ENCODE measurements around the gene ARHGDIG.

The ARHGDIG gene

GRCh38 chr16:239948-240277 is 40.5 kb upstream of the ARHGDIG start:
- H3K9me3 ChIP-seq (ENCODE audit: insufficient read depth, low read length, severe bottlenecking), result no peaks in the 10 kb centered on the region
- no peaks in the 10 kb centered on the region for H3K27me3 ChIP-seq (ENCODE audit: insufficient read depth, low read length, poor library complexity)
- ATAC-seq (ENCODE audit: insufficient read depth, low read depth) (no peak), DNase-seq (no peak)
- no peak overlapping the region for H2AFZ ChIP-seq (ENCODE audit: low read depth, low read length)
- no peak overlapping the region for H3K27ac ChIP-seq (ENCODE audit: low read length)
- peaks cover 9% of the 10 kb centered on the region for H3K4me1 ChIP-seq (ENCODE audit: insufficient read depth, low read length)
- TF ChIP-seq CTCF (IDR thresholded peaks at IDR 0.05; ENCODE audit: borderline replicate concordance, extremely low read depth, low read length, poor library complexity, severe bottlenecking), result no peak
- TF ChIP-seq EZH2 (IDR thresholded peaks at IDR 0.05; ENCODE audit: borderline replicate concordance, low read depth, low read length, severe bottlenecking), result no peak
- peaks cover 39% of the 10 kb centered on the region for H3K79me2 ChIP-seq (ENCODE audit: insufficient read depth, low read length)
- H3K4me2 ChIP-seq (ENCODE audit: insufficient read depth, low read length), result no peak overlapping the region
- H3K9ac ChIP-seq (ENCODE audit: low read depth, low read length), result no peak overlapping the region
- H4K20me1 ChIP-seq (ENCODE audit: insufficient read depth, low read length), result peaks cover 7% of the 10 kb centered on the region; the same call in 1 of the 2 replicates
- no peaks in the 10 kb centered on the region for H3K36me3 ChIP-seq (ENCODE audit: insufficient read depth, low read length)
- no peak overlapping the region for H3K4me3 ChIP-seq (ENCODE audit: low read depth in 1 of 2, low read length in 2 of 2)

- Histone ChIP-seq H3K9me3 (ENCODE audit: insufficient read depth, low read length, severe bottlenecking) (no peaks in the 10 kb centered on the region), H3K27me3 (ENCODE audit: insufficient read depth, low read length, poor library complexity) (no peaks in the 10 kb centered on the region), H3K9ac (ENCODE audit: low read depth, low read length) (no peak overlapping the region), H3K4me3 (ENCODE audit: low read depth in 1 of 2, low read length in 2 of 2) (no peak overlapping the region), H3K27ac (ENCODE audit: low read length) (no peak overlapping the region), H2AFZ (ENCODE audit: low read depth, low read length) (no peak overlapping the region), H3K36me3 (ENCODE audit: insufficient read depth, low read length) (no peaks in the 10 kb centered on the region), H3K79me2 (ENCODE audit: insufficient read depth, low read length) (peaks cover 33% of the 10 kb centered on the region), H3K4me2 (ENCODE audit: insufficient read depth, low read length) (no peak overlapping the region), H4K20me1 (ENCODE audit: insufficient read depth, low read length) (peaks cover 2% of the 10 kb centered on the region; the same call in 1 of the 2 replicates), H3K4me1 (ENCODE audit: insufficient read depth, low read length) (peaks cover 5% of the 10 kb centered on the region)
- TF ChIP-seq CTCF (IDR thresholded peaks at IDR 0.05; ENCODE audit: borderline replicate concordance, extremely low read depth, low read length, poor library complexity, severe bottlenecking) (no peak), EZH2 (IDR thresholded peaks at IDR 0.05; ENCODE audit: borderline replicate concordance, low read depth, low read length, severe bottlenecking) (no peak)
- ATAC-seq (ENCODE audit: insufficient read depth, low read depth) (no peak), DNase-seq (no peak)
Measured at GRCh38 chr16:240559-240958, 39.8 kb upstream of the ARHGDIG start.

- peaks cover 30% of the 10 kb centered on the region for H3K79me2 ChIP-seq (ENCODE audit: insufficient read depth, low read length)
- H3K4me2 ChIP-seq (ENCODE audit: insufficient read depth, low read length), result no peak overlapping the region
- ATAC-seq (ENCODE audit: insufficient read depth, low read depth) (no peak), DNase-seq (no peak)
- H3K27me3 ChIP-seq (ENCODE audit: insufficient read depth, low read length, poor library complexity), result no peaks in the 10 kb centered on the region
- H3K9ac ChIP-seq (ENCODE audit: low read depth, low read length), result no peak overlapping the region
- no peaks in the 10 kb centered on the region for H3K4me1 ChIP-seq (ENCODE audit: insufficient read depth, low read length)
- no peaks in the 10 kb centered on the region for H3K36me3 ChIP-seq (ENCODE audit: insufficient read depth, low read length)
- H4K20me1 ChIP-seq (ENCODE audit: insufficient read depth, low read length), result peaks cover 2% of the 10 kb centered on the region; the same call in 1 of the 2 replicates
- no peak overlapping the region for H2AFZ ChIP-seq (ENCODE audit: low read depth, low read length)
- no peak overlapping the region for H3K4me3 ChIP-seq (ENCODE audit: low read depth in 1 of 2, low read length in 2 of 2)
- no peak for TF ChIP-seq EZH2 (IDR thresholded peaks at IDR 0.05; ENCODE audit: borderline replicate concordance, low read depth, low read length, severe bottlenecking)
- TF ChIP-seq CTCF (IDR thresholded peaks at IDR 0.05; ENCODE audit: borderline replicate concordance, extremely low read depth, low read length, poor library complexity, severe bottlenecking), result no peak
- no peaks in the 10 kb centered on the region for H3K9me3 ChIP-seq (ENCODE audit: insufficient read depth, low read length, severe bottlenecking)
- H3K27ac ChIP-seq (ENCODE audit: low read length), result no peak overlapping the region
Measured at GRCh38 chr16:242281-242680, 38.1 kb upstream of the ARHGDIG start.

DNA sequence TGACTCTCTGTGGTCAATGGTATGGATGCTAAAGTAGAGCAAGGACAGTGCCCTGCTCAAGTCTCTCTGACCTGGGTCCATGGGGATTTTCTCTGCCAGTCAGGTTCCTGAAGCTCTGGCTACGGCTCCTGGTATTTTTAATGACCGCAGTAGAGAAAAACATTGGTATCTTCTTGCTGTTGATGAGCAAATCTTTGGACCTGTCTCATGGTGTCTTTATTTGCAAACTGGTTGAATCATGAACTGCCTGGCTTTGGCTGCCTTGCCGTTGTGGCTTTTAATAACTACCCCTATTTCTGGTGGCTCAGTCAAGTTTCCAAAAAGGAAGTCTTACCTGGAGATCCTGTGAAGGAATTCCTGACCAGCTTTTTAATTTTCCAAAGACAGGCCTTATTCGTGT is 37.0 kb upstream of the ARHGDIG start:
- no peaks in the 10 kb centered on the region for H3K9me3 ChIP-seq (ENCODE audit: insufficient read depth, low read length, severe bottlenecking)
- no peak overlapping the region for H3K4me3 ChIP-seq (ENCODE audit: low read depth in 1 of 2, low read length in 2 of 2)
- H3K9ac ChIP-seq (ENCODE audit: low read depth, low read length), result no peak overlapping the region
- no peak for ATAC-seq (ENCODE audit: insufficient read depth, low read depth)
- no peaks in the 10 kb centered on the region for H3K4me1 ChIP-seq (ENCODE audit: insufficient read depth, low read length)
- DNase-seq, result no peak
- H3K79me2 ChIP-seq (ENCODE audit: insufficient read depth, low read length), result peaks cover 21% of the 10 kb centered on the region
- no peaks in the 10 kb centered on the region for H3K36me3 ChIP-seq (ENCODE audit: insufficient read depth, low read length)
- H3K27me3 ChIP-seq (ENCODE audit: insufficient read depth, low read length, poor library complexity), result no peaks in the 10 kb centered on the region
- peaks cover 2% of the 10 kb centered on the region; the same call in 1 of the 2 replicates for H4K20me1 ChIP-seq (ENCODE audit: insufficient read depth, low read length)
- H3K27ac ChIP-seq (ENCODE audit: low read length), result no peak overlapping the region
- TF ChIP-seq EZH2 (IDR thresholded peaks at IDR 0.05; ENCODE audit: borderline replicate concordance, low read depth, low read length, severe bottlenecking) (no peak), CTCF (IDR thresholded peaks at IDR 0.05; ENCODE audit: borderline replicate concordance, extremely low read depth, low read length, poor library complexity, severe bottlenecking) (no peak)
- H2AFZ ChIP-seq (ENCODE audit: low read depth, low read length), result no peak overlapping the region
- H3K4me2 ChIP-seq (ENCODE audit: insufficient read depth, low read length), result no peak overlapping the region

Measured in DND-41 (cell line).